H9 (cell line): Measurements from ENCODE around the gene ITPRIPL1. TPM values are rescaled to one million over a fixed set of nuclear protein-coding genes. Genes with fewer than 3 reads are reported as not detected.
A peak's percentile ranks its signal among the peaks of the same experiment; 100 is the strongest.

ENCODE experiments used
- DNase-seq: peaks from one replicate; pipeline ENCODE4 v3.0.0-alpha.2; 2017
- H2AFZ ChIP-seq: one replicate; pipeline ENCODE4 v1.6.1; 2013; ENCODE audit warnings: mild to moderate bottlenecking, low read length, control low read depth, moderate library complexity
- H2AK5ac ChIP-seq: 2 replicates; pipeline ENCODE4 v1.6.1; 2013; ENCODE audit warnings: low read length, control low read depth, mixed read lengths; ENCODE audit not compliant: insufficient read length
- H2BK120ac ChIP-seq: one replicate; pipeline ENCODE4 v1.6.1; 2013; ENCODE audit warnings: low read depth, mild to moderate bottlenecking, low read length, control low read depth, inconsistent platforms; ENCODE audit not compliant: poor library complexity, severe bottlenecking
- H2BK12ac ChIP-seq: 2 replicates; pipeline ENCODE4 v1.6.1; 2013; ENCODE audit warnings: low read length, control low read depth, mixed read lengths, low read depth; ENCODE audit not compliant: insufficient read length
- H2BK15ac ChIP-seq: 2 replicates; pipeline ENCODE4 v1.6.1; 2013; ENCODE audit warnings: low read depth, low read length, control low read depth
- H2BK20ac ChIP-seq: one replicate; pipeline ENCODE4 v1.6.1; 2013; ENCODE audit warnings: low read depth, mild to moderate bottlenecking, low read length, control low read depth, inconsistent platforms; ENCODE audit not compliant: poor library complexity, severe bottlenecking
- H2BK5ac ChIP-seq: 2 replicates; pipeline ENCODE4 v1.6.1; 2013; ENCODE audit warnings: low read length, control low read depth, mixed read lengths; ENCODE audit not compliant: insufficient read length
- H3K14ac ChIP-seq: 2 replicates; pipeline ENCODE4 v1.6.1; 2013; ENCODE audit warnings: low read length, control low read depth; ENCODE audit not compliant: insufficient read depth
- H3K18ac ChIP-seq: 2 replicates; pipeline ENCODE4 v1.6.1; 2013; ENCODE audit warnings: low read depth, mild to moderate bottlenecking, mixed read lengths, low read length, control low read depth; ENCODE audit not compliant: insufficient read length
- H3K23ac ChIP-seq: 2 replicates; pipeline ENCODE4 v1.6.1; 2013; ENCODE audit warnings: low read length, control low read depth, mixed read lengths, low read depth; ENCODE audit not compliant: insufficient read length
- H3K23me2 ChIP-seq: 2 replicates; pipeline ENCODE4 v1.6.1; 2013; ENCODE audit warnings: low read depth, mild to moderate bottlenecking, mixed read lengths, low read length, control low read depth; ENCODE audit not compliant: insufficient read length, poor library complexity, severe bottlenecking
- H3K27ac ChIP-seq: 2 replicates; pipeline ENCODE4 v1.5.1; 2013; ENCODE audit warnings: low read length, control low read depth, mixed read lengths, low read depth; ENCODE audit not compliant: insufficient read length
- H3K27me3 ChIP-seq: 2 replicates; pipeline ENCODE4 v1.6.1; 2013; ENCODE audit warnings: low read length, control low read depth, inconsistent platforms; ENCODE audit not compliant: insufficient read depth
- H3K4ac ChIP-seq: 2 replicates; pipeline ENCODE4 v1.6.1; 2013; ENCODE audit warnings: low read depth, mild to moderate bottlenecking, control low read depth, inconsistent platforms, low read length, moderate library complexity
- H3K4me1 ChIP-seq: 2 replicates; pipeline ENCODE4 v1.6.1; 2013; ENCODE audit warnings: low read length, control low read depth, inconsistent platforms; ENCODE audit not compliant: insufficient read depth
- H3K4me2 ChIP-seq: 2 replicates; pipeline ENCODE4 v1.6.1; 2013; ENCODE audit warnings: low read length, control low read depth, mixed read lengths; ENCODE audit not compliant: insufficient read length, insufficient read depth
- H3K56ac ChIP-seq: 2 replicates; pipeline ENCODE4 v1.6.1; 2013; ENCODE audit warnings: low read depth, mild to moderate bottlenecking, mixed read lengths, low read length, control low read depth; ENCODE audit not compliant: insufficient read length
- H3K79me1 ChIP-seq: 2 replicates; pipeline ENCODE4 v1.6.1; 2013; ENCODE audit warnings: low read depth, mild to moderate bottlenecking, moderate library complexity, low read length, control low read depth, inconsistent platforms; ENCODE audit not compliant: insufficient read depth, poor library complexity, severe bottlenecking
- H3K79me2 ChIP-seq: 2 replicates; pipeline ENCODE4 v1.6.1; 2013; ENCODE audit warnings: low read length, control low read depth, inconsistent platforms; ENCODE audit not compliant: insufficient read depth
- H3K9ac ChIP-seq: 2 replicates; pipeline ENCODE4 v1.6.1; 2013; ENCODE audit warnings: low read length, control low read depth, mixed read lengths; ENCODE audit not compliant: insufficient read length; ENCODE audit errors: extremely low read depth
- H3K9me3 ChIP-seq: one replicate; pipeline ENCODE4 v1.6.1; 2013; ENCODE audit warnings: low read depth, low read length, inconsistent platforms; ENCODE audit not compliant: control insufficient read depth
- H3T11ph ChIP-seq: one replicate; pipeline ENCODE4 v1.6.1; 2013; ENCODE audit warnings: mild to moderate bottlenecking, low read length, control low read depth, inconsistent platforms
- H4K20me1 ChIP-seq: one replicate; pipeline ENCODE4 v1.6.1; 2013; ENCODE audit not compliant: control insufficient read depth, insufficient read length, insufficient read depth
- H4K5ac ChIP-seq: 2 replicates; pipeline ENCODE4 v1.6.1; 2013; ENCODE audit warnings: low read depth, mild to moderate bottlenecking, mixed read lengths, low read length, control low read depth; ENCODE audit not compliant: insufficient read length
- H4K8ac ChIP-seq: replicated peaks from 2 replicates; pipeline ENCODE4 v1.6.1; 2013; ENCODE audit warnings: low read length, control low read depth, mixed read lengths, low read depth; ENCODE audit not compliant: insufficient read length
- H4K91ac ChIP-seq: 2 replicates; pipeline ENCODE4 v1.6.1; 2013; ENCODE audit warnings: low read depth, mild to moderate bottlenecking, moderate library complexity, mixed read lengths, low read length, control low read depth; ENCODE audit not compliant: insufficient read length
- H3K27ac Mint-ChIP-seq, 3 experiments: 2 replicates in 2 of 3; 3 replicates in 1 of 3; pipeline ENCODE4 v1.8.0; 2020 to 2021; ENCODE audit warnings: mixed read lengths in 3 of 3, mild to moderate bottlenecking in 1 of 3, moderate library complexity in 1 of 3
- H3K27me3 Mint-ChIP-seq: 2 replicates; pipeline ENCODE4 v1.8.0; 2021; ENCODE audit warnings: low read depth, mild to moderate bottlenecking, moderate library complexity, mixed read lengths
- H3K36me3 Mint-ChIP-seq, 3 experiments: 2 replicates in 2 of 3; 3 replicates in 1 of 3; pipeline ENCODE4 v1.8.0; 2020 to 2021; ENCODE audit warnings: low read depth in 3 of 3, mixed read lengths in 3 of 3; ENCODE audit not compliant: insufficient read depth in 1 of 3
- H3K4me1 Mint-ChIP-seq, 2 experiments: 2 replicates each; pipeline ENCODE4 v1.8.0; 2020; ENCODE audit warnings: mixed read lengths in 2 of 2
- H3K4me3 Mint-ChIP-seq, 2 experiments: 2 replicates in 1 of 2; 3 replicates in 1 of 2; pipeline ENCODE4 v1.8.0; 2020 to 2021; ENCODE audit warnings: mild to moderate bottlenecking in 2 of 2, mixed read lengths in 2 of 2, moderate library complexity in 1 of 2
- H3K9me3 Mint-ChIP-seq, 2 experiments: 2 replicates in 1 of 2; 3 replicates in 1 of 2; pipeline ENCODE4 v1.8.0; 2020; ENCODE audit warnings: mild to moderate bottlenecking in 2 of 2, mixed read lengths in 2 of 2, moderate library complexity in 1 of 2
- WGBS: extraction: QIAGEN DNeasy Blood & Tissue Kit; methylation state at CpG from one replicate; pipeline ENCODE4 v1.1.7; 2013; ENCODE audit warnings: missing lambda C conversion rate, low lambda C conversion rate, mixed read lengths; ENCODE audit not compliant: insufficient read length; ENCODE audit errors: extremely low coverage; 5-methylcytosine and 5-hydroxymethylcytosine counted together
- long read RNA-seq: library from polyadenylated mRNA; unstranded; transcript quantifications from one replicate; pipeline ENCODE4 v2.0.0, GENCODE V29; 2020
- total RNA-seq: library from RNA; stranded (reverse); gene quantifications from 2 replicates; pipeline ENCODE4 v1.2.1, GENCODE V29; 2021
- TF ChIP-seq, protein P1 (sequence below): fragments of 200-600 bp; sonication (generic); conservative IDR thresholded peaks from 3 replicates; pipeline ENCODE4 v1.8.0; 2021; ENCODE audit warnings: antibody characterized with exemption, mild to moderate bottlenecking

Gene ITPRIPL1, protein sequence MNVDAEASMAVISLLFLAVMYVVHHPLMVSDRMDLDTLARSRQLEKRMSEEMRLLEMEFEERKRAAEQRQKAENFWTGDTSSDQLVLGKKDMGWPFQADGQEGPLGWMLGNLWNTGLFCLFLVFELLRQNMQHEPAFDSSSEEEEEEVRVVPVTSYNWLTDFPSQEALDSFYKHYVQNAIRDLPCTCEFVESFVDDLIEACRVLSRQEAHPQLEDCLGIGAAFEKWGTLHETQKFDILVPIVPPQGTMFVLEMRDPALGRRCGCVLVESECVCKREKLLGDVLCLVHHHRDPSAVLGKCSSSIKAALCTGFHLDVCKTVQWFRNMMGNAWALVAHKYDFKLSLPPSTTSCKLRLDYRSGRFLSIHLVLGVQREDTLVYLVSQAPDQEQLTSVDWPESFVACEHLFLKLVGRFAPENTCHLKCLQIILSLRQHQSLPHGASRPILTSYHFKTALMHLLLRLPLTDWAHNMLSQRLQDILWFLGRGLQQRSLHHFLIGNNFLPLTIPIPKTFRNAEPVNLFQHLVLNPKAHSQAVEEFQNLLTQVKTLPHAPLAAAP
- total RNA-seq = 16.1 and 16.3 TPM in 2 replicates
- long read RNA-seq, transcript ITPRIPL1-204 (3 exons, 1,946 nt) = minor isoform, 30 of 77 reads
- long read RNA-seq, transcript ITPRIPL1-202 (2 exons, 790 nt) = major isoform, 41 of 77 reads
- long read RNA-seq, partial matches to known transcripts = 3 of 77 reads
- long read RNA-seq, other reads (novel, unspliced or antisense) = 3 of 77 reads

DNA sequence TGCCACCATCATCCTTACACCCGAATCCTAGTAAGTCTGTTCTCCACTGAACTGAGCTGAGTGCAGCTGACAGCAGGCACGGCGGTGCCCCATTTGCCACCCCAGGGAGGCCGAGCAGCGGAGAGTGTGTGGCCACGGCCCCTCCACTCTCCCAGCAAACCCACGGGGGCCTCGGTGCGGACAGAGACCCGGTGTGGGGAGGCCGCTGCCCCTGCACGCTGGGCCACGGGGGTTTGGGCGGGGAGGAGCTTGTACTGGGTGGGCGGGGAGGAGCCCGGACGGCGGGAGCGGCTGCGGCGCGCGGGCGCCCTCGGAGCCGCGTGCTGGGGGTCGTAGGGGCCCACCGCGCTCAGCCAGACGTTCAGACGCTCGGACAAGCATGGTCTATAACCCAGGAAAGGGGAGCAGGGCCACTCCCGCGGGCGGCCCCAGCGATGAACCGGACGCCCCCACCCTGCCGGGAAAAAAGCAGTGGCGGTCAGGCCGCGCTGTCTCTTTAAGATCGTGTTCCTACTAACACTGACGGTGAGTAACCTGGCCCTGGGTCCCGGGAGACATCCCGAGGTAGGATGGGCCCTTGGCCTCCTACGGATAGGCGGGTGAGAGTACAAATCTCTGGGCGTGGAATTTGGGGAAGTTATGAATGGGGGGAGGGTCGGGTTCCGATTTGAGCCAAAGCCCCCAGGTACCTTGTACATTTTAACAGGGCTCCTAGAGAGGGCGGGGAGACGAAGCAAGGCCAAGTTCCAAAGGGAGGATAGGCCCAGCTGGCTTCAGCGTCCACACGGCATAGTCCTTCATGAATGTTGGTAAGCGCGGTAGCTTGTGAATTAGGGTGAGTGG lies at the start of gene ITPRIPL1:
Gene ITPRIPL1 (plus strand): TSS at position 277 of the 843 bp plus-strand sequence. CDS start 523 bp downstream, at position 800.
- Histone ChIP-seq H3K27ac (no peak within 1 kb of the TSS), H2BK5ac (no peak within 1 kb of the TSS), H3K27me3 (peaks cover 16% of the 10 kb centered on the region; the same call in 1 of the 2 replicates), H2BK15ac (no peak within 1 kb of the TSS), H4K20me1 (no peaks in the 10 kb centered on the region), H2AK5ac (no peak within 1 kb of the TSS), H4K91ac (no peak within 1 kb of the TSS), H2BK12ac (no peak within 1 kb of the TSS), H3K4me1 (no peaks in the 10 kb centered on the region), H3K18ac (no peak within 1 kb of the TSS), H2BK120ac (no peak within 1 kb of the TSS), H3K23me2 (peaks cover 11% of the 10 kb centered on the region), H2BK20ac (no peak within 1 kb of the TSS), H4K5ac (no peak within 1 kb of the TSS), H2AFZ (no peak within 1 kb of the TSS), H3K9me3 (no peaks in the 10 kb centered on the region), H3K14ac (no peak within 1 kb of the TSS; the same call in none of the 2 replicates), H4K8ac (no peak within 1 kb of the TSS), H3K79me1 (no peaks in the 10 kb centered on the region), H3K56ac (no peak within 1 kb of the TSS), H3K23ac (no peak within 1 kb of the TSS), H3K9ac (no peak within 1 kb of the TSS), H3K4ac (no peak within 1 kb of the TSS), H3K4me2 (peak within 1 kb of the TSS; percentile 83), H3T11ph (no peak within 1 kb of the TSS), H3K79me2 (no peaks in the 10 kb centered on the region)
- WGBS = no CpG with 5 or more reads among the region's 58 CpGs
- peaks cover 53% of the 10 kb centered on the region for H3K27me3 Mint-ChIP-seq
- peak; percentile 55 for DNase-seq
- no peaks in the 10 kb centered on the region; a peak in 1 of 5 replicates for H3K9me3 Mint-ChIP-seq
- TF ChIP-seq, protein P1, sequence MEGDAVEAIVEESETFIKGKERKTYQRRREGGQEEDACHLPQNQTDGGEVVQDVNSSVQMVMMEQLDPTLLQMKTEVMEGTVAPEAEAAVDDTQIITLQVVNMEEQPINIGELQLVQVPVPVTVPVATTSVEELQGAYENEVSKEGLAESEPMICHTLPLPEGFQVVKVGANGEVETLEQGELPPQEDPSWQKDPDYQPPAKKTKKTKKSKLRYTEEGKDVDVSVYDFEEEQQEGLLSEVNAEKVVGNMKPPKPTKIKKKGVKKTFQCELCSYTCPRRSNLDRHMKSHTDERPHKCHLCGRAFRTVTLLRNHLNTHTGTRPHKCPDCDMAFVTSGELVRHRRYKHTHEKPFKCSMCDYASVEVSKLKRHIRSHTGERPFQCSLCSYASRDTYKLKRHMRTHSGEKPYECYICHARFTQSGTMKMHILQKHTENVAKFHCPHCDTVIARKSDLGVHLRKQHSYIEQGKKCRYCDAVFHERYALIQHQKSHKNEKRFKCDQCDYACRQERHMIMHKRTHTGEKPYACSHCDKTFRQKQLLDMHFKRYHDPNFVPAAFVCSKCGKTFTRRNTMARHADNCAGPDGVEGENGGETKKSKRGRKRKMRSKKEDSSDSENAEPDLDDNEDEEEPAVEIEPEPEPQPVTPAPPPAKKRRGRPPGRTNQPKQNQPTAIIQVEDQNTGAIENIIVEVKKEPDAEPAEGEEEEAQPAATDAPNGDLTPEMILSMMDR = no peak
- no peak within 1 kb of the TSS for H3K27ac Mint-ChIP-seq
- H3K36me3 Mint-ChIP-seq = peaks cover 22 to 25% (median 23%) of the 10 kb centered on the region in 3 experiments
- peak within 1 kb of the TSS; percentile 82 to 84 for H3K4me3 Mint-ChIP-seq
- peaks cover 18 to 23% of the 10 kb centered on the region in 2 experiments for H3K4me1 Mint-ChIP-seq
